K562 (cell line): Measurements from ENCODE around the gene ATP9A. TPM values are rescaled to one million over a fixed set of nuclear protein-coding genes. Genes with fewer than 3 reads are reported as not detected.

Source experiments
- ATAC-seq: fragments of 200-7000 bp; cut with Tn5 transposase; 3 replicates; pipeline ENCODE4 v1.9.1; 2020; ENCODE audit warnings: moderate library complexity
- BruUV-seq: library from RNA; stranded (reverse); fragments of 400-500 nt; replicated peaks from 2 replicates; lab custom pipeline; 2021; lab: Mats Ljungman, UMichigan
- CTCF ChIA-PET: fragments of 300-600 bp; formaldehyde crosslinking; extraction: SDS; loops from one replicate; lab custom pipeline; 2021; ENCODE audit warnings: low intra/inter-chr PET ratio; lab: Yijun Ruan, JAX
- POLR2A ChIA-PET: fragments of 300-600, 350-650 bp; sonication (Branson Sonifier 250); formaldehyde crosslinking; extraction: SDS; loops from one replicate; lab custom pipeline; 2021; ENCODE audit warnings: antibody characterized with exemption, inconsistent platforms; lab: Yijun Ruan, JAX
- DNase-seq, 4 experiments: peaks; one replicate each; pipeline versions ENCODE4 v3.0.0 to v3.0.0-alpha.2; 2011 to 2018; ENCODE audit warnings: low spot score in 3 of 4, mixed read lengths in 3 of 4; ENCODE audit errors: extremely low read depth in 1 of 4
- FAIRE-seq: peaks from 2 replicates; lab custom pipeline; 2011; peaks lifted over from hg19 to GRCh38; lab: Jason Lieb, UNC
- H2AFZ ChIP-seq: 2 replicates; pipeline ENCODE4 v1.6.0; 2011; ENCODE audit warnings: low read depth, low read length, control low read depth, inconsistent platforms
- H3K27ac ChIP-seq: fragments of 200-600 bp; 3 replicates; pipeline ENCODE4 v1.8.0; 2011; ENCODE audit warnings: low read depth, mild to moderate bottlenecking, control low read depth, inconsistent platforms, low read length, moderate library complexity, mixed read lengths; ENCODE audit errors: extremely low read depth
- H3K27me3 ChIP-seq, 2 experiments: fragments of 300-600 bp in 1 of 2; 2 replicates in 1 of 2; 3 replicates in 1 of 2; pipeline versions ENCODE4 v1.6.0 to v1.8.0; 2011; ENCODE audit warnings: inconsistent platforms in 2 of 2, low read length in 2 of 2, mild to moderate bottlenecking in 1 of 2, mixed read lengths in 1 of 2, moderate library complexity in 1 of 2; ENCODE audit not compliant: control insufficient read depth in 2 of 2, insufficient read depth in 2 of 2
- H3K36me3 ChIP-seq: fragments of 300-600 bp; 3 replicates; pipeline ENCODE4 v1.8.0; 2011; ENCODE audit warnings: mild to moderate bottlenecking, low read length, inconsistent platforms; ENCODE audit not compliant: control insufficient read depth, insufficient read depth
- H3K4me1 ChIP-seq, 2 experiments: fragments of 200-600 bp in 1 of 2; replicated peaks in 1 of 2; 2 replicates in 1 of 2; 3 replicates in 1 of 2; pipeline versions ENCODE4 v1.5.1 to v1.8.0; 2011; ENCODE audit warnings: inconsistent platforms in 2 of 2, low read length in 2 of 2, mild to moderate bottlenecking in 1 of 2, mixed read lengths in 1 of 2, moderate library complexity in 1 of 2; ENCODE audit not compliant: control insufficient read depth in 2 of 2, insufficient read depth in 2 of 2
- H3K4me2 ChIP-seq: 2 replicates; pipeline ENCODE4 v1.6.1; 2011; ENCODE audit warnings: low read length, control low read depth, inconsistent platforms, mixed read lengths; ENCODE audit not compliant: insufficient read depth
- H3K4me3 ChIP-seq: fragments of 200-600 bp; sonication (generic), shearing (Covaris generic); 2 replicates; pipeline ENCODE4 v1.5.1; 2016; ENCODE audit warnings: control low read depth, inconsistent platforms
- H3K79me2 ChIP-seq: fragments of 200-600 bp; 3 replicates; pipeline ENCODE4 v1.8.0; 2011; ENCODE audit warnings: low read length, inconsistent platforms; ENCODE audit not compliant: control insufficient read depth, insufficient read depth
- H3K9ac ChIP-seq, 2 experiments: 2 replicates each; pipeline versions ENCODE4 v1.6.0 to v1.6.1; 2011; ENCODE audit warnings: low read depth in 2 of 2, low read length in 2 of 2, control low read depth in 1 of 2, inconsistent platforms in 1 of 2, mild to moderate bottlenecking in 1 of 2, mixed read lengths in 1 of 2; ENCODE audit not compliant: insufficient read depth in 1 of 2
- H3K9me1 ChIP-seq: one replicate; pipeline ENCODE4 v1.6.0; 2011; ENCODE audit warnings: inconsistent platforms, mild to moderate bottlenecking, low read length, moderate library complexity; ENCODE audit not compliant: control insufficient read depth, insufficient read depth
- H3K9me3 ChIP-seq: replicated peaks from 2 replicates; pipeline ENCODE4 v1.5.1; 2011; ENCODE audit warnings: low read depth, low read length, inconsistent platforms; ENCODE audit not compliant: control insufficient read depth, insufficient read depth
- H4K20me1 ChIP-seq: replicated peaks from 2 replicates; pipeline ENCODE4 v1.6.1; 2011; ENCODE audit warnings: low read length, inconsistent platforms, mixed read lengths; ENCODE audit not compliant: control insufficient read depth, insufficient read depth
- CBFA2T2 ChIP-seq: fragments of 450-650 bp; conservative IDR thresholded peaks from 2 replicates; pipeline ENCODE4 v1.6.1; 2017; ENCODE audit warnings: mild to moderate bottlenecking
- CC2D1A ChIP-seq: fragments of 450-650 bp; IDR thresholded peaks from 2 replicates; pipeline ENCODE4 v1.6.1; 2017; ENCODE audit warnings: mild to moderate bottlenecking
- CXXC5 ChIP-seq: fragments of 250-450 bp; sonication (Bioruptor Pico); IDR thresholded peaks from 2 replicates; pipeline ENCODE4 v1.8.0; 2022; ENCODE audit warnings: inconsistent platforms, mild to moderate bottlenecking, moderate library complexity
- DDX20 ChIP-seq: fragments of 450-650 bp; IDR thresholded peaks from 2 replicates; pipeline ENCODE4 v1.6.1; 2016; ENCODE audit warnings: missing genetic modification characterization, low read depth, mild to moderate bottlenecking, missing compliant biosample characterization, moderate library complexity
- MYNN ChIP-seq, 2 experiments: sonication (generic); formaldehyde crosslinking in 1 of 2; IDR thresholded peaks; 2 replicates each; pipeline versions ENCODE4 v1.5.0 to v1.6.1; 2016 to 2020; ENCODE audit warnings: antibody characterized with exemption in 1 of 2, missing genetic modification reagents in 1 of 2
- NR1H2 ChIP-seq: sonication (generic); formaldehyde crosslinking; IDR thresholded peaks from 2 replicates; pipeline ENCODE4 v1.4.0; 2020; ENCODE audit warnings: mild to moderate bottlenecking, missing genetic modification reagents
- PTBP1 ChIP-seq: fragments of 200-400 bp; formaldehyde crosslinking; IDR thresholded peaks from 2 replicates; pipeline ENCODE4 v1.6.1; 2017; ENCODE audit warnings: low read depth, low read length
- RBM39 ChIP-seq: fragments of 200-400 bp; formaldehyde crosslinking; optimal IDR thresholded peaks from 2 replicates; pipeline ENCODE3; 2018; ENCODE audit warnings: low read depth, low read length
- ZNF785 ChIP-seq: fragments of 250-450 bp; sonication (Bioruptor Pico); IDR thresholded peaks from 2 replicates; pipeline ENCODE4 v1.4.0; 2020; ENCODE audit warnings: mild to moderate bottlenecking
- ZSCAN32 ChIP-seq: fragments of 450-650 bp; formaldehyde crosslinking; IDR thresholded peaks from 2 replicates; pipeline ENCODE4 v1.4.0; 2020; ENCODE audit warnings: mild to moderate bottlenecking, moderate library complexity
- WGBS: fragments of 100-300 bp; shearing (Covaris generic); methylation state at CpG from one replicate; pipeline ENCODE4 v1.1.6; 2016; ENCODE audit warnings: low coverage, mixed read lengths; ENCODE audit not compliant: insufficient coverage; ENCODE audit errors: missing lambda C conversion rate; 5-methylcytosine and 5-hydroxymethylcytosine counted together
- in situ Hi-C: fragments of 300-500 bp; cut with MboI; formaldehyde crosslinking; loops from 4 replicates; pipeline ENCODE4 v1.15.0; 2018; ENCODE audit warnings: inconsistent platforms, mixed read lengths
- intact Hi-C: fragments of 100-400 bp; cut with micrococcal nuclease; formaldehyde crosslinking; loops from 2 replicates; pipeline ENCODE4 v1.14.2; 2022
- polyA plus RNA-seq, 8 experiments: library from polyadenylated mRNA; depleted of rRNA in 4 of 8; stranded (reverse) in 5 of 8; unstranded in 3 of 8; fragments of >200 nt; fragmentation: Nextera tagmentation in 2 of 8; fragmentation: Illumina TruSeq in 1 of 8; extraction: Ambion mirVana in 2 of 8; extraction: Trizol in 1 of 8; gene quantifications; 2 replicates each; pipeline versions ENCODE4 v1.2.1 to v1.2.3, GENCODE V29; 2011 to 2014; ENCODE audit warnings: inconsistent platforms in 1 of 8, missing spikeins in 1 of 8
- total RNA-seq, 7 experiments: library from RNA; depleted of rRNA in 6 of 7; stranded (reverse); fragments of >200 nt in 6 of 7; fragmentation: Illumina TruSeq in 2 of 7; extraction: Trizol in 2 of 7; gene quantifications; 2 replicates each; pipeline versions ENCODE4 v1.2.1 to v1.2.3, GENCODE V29; 2011 to 2021; ENCODE audit warnings: low replicate concordance in 1 of 7
- TF ChIP-seq, protein P1 (sequence below): fragments of 200-800 bp; sonication (Bioruptor generic); IDR thresholded peaks from 2 replicates; pipeline ENCODE4 v1.6.1; 2017; ENCODE audit warnings: missing genetic modification characterization, missing compliant biosample characterization
- TF ChIP-seq, protein P2 (sequence below): sonication (generic); formaldehyde crosslinking; IDR thresholded peaks from 2 replicates; pipeline ENCODE4 v1.8.1; 2022; ENCODE audit warnings: missing genetic modification reagents
- TF ChIP-seq, protein P3 (sequence below): IDR thresholded peaks from 3 replicates; pipeline ENCODE4 v1.6.1; 2011; ENCODE audit warnings: borderline replicate concordance, mild to moderate bottlenecking, moderate library complexity; ENCODE audit not compliant: insufficient read length; ENCODE audit errors: extremely low read depth
- TF ChIP-seq, protein P4 (sequence below): IDR thresholded peaks from 2 replicates; pipeline ENCODE4 v1.6.1; 2011; ENCODE audit not compliant: insufficient read length; ENCODE audit errors: extremely low read depth
- TF ChIP-seq, protein P5 (sequence below): fragments of 250-450 bp; sonication (Bioruptor Pico); IDR thresholded peaks from 2 replicates; pipeline ENCODE4 v1.8.0; 2021; ENCODE audit warnings: moderate library complexity, mild to moderate bottlenecking, inconsistent platforms

ATP9A gene
- total and polyA plus RNA-seq, 9 of the 15 experiments (the other 6 are each of a cell fraction or from before 2014, with no cell fraction given): 0.18 to 0.62 (median 0.29) TPM

DNA sequence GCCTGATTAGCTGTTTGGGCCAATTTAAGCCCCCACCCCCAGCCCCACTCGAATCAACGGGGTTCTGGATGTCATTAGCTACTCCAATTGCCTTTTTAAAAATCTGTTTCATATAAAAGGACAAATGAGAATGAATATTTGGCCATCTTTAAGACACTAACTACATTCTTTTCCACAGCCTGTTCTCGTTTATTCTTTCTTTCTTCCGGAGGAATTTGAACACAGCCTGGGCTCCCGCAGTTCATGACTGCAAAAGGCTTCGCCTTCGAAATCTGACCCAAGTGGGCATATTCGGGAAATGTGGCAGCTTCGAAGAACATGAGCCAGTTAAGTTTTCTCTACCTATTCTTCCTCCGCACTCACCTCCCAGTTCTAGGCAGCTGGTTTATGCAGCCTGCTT lies 176.3 kb downstream of the ATP9A start:
- no peak overlapping the region for H3K4me2 ChIP-seq
- WGBS: 63% methylated on average over 10 of the region's 10 CpGs
- H3K36me3 ChIP-seq: no peaks in the 10 kb centered on the region
- FAIRE-seq (no peak), DNase-seq (no peak), ATAC-seq (no peak)
- H4K20me1 ChIP-seq: no peaks in the 10 kb centered on the region
- H3K9me3 ChIP-seq: no peaks in the 10 kb centered on the region; the same call in 1 of the 2 replicates
- H3K79me2 ChIP-seq: no peaks in the 10 kb centered on the region
- CTCF ChIA-PET: no interaction called here
- in situ Hi-C loops (no loop called here), intact Hi-C loops (no loop called here)
- H3K4me1 ChIP-seq: peaks cover 0 to 9% of the 10 kb centered on the region in 2 experiments; a peak in 2 of 5 replicates
- BruUV-seq: no TSS peak
- no peak overlapping the region for H3K4me3 ChIP-seq
- TF ChIP-seq, protein P1, sequence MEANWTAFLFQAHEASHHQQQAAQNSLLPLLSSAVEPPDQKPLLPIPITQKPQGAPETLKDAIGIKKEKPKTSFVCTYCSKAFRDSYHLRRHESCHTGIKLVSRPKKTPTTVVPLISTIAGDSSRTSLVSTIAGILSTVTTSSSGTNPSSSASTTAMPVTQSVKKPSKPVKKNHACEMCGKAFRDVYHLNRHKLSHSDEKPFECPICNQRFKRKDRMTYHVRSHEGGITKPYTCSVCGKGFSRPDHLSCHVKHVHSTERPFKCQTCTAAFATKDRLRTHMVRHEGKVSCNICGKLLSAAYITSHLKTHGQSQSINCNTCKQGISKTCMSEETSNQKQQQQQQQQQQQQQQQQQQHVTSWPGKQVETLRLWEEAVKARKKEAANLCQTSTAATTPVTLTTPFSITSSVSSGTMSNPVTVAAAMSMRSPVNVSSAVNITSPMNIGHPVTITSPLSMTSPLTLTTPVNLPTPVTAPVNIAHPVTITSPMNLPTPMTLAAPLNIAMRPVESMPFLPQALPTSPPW: no peak
- TF ChIP-seq DDX20 (tag) (no peak), CBFA2T2 (no peak), ZSCAN32 (CRISPR knock-in tag) (no peak), CXXC5 (CRISPR knock-in tag) (no peak), NR1H2 (CRISPR knock-in tag) (no peak), MYNN (IDR thresholded peaks at IDR 0.05) (no peak), MYNN (CRISPR knock-in tag; IDR thresholded peaks at IDR 0.05) (no peak), ZNF785 (CRISPR knock-in tag) (no peak), CC2D1A (no peak), RBM39 (no peak), PTBP1 (no peak)
- TF ChIP-seq, protein P2, sequence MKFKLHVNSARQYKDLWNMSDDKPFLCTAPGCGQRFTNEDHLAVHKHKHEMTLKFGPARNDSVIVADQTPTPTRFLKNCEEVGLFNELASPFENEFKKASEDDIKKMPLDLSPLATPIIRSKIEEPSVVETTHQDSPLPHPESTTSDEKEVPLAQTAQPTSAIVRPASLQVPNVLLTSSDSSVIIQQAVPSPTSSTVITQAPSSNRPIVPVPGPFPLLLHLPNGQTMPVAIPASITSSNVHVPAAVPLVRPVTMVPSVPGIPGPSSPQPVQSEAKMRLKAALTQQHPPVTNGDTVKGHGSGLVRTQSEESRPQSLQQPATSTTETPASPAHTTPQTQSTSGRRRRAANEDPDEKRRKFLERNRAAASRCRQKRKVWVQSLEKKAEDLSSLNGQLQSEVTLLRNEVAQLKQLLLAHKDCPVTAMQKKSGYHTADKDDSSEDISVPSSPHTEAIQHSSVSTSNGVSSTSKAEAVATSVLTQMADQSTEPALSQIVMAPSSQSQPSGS (CRISPR knock-in tag): no peak
- TF ChIP-seq, protein P3, sequence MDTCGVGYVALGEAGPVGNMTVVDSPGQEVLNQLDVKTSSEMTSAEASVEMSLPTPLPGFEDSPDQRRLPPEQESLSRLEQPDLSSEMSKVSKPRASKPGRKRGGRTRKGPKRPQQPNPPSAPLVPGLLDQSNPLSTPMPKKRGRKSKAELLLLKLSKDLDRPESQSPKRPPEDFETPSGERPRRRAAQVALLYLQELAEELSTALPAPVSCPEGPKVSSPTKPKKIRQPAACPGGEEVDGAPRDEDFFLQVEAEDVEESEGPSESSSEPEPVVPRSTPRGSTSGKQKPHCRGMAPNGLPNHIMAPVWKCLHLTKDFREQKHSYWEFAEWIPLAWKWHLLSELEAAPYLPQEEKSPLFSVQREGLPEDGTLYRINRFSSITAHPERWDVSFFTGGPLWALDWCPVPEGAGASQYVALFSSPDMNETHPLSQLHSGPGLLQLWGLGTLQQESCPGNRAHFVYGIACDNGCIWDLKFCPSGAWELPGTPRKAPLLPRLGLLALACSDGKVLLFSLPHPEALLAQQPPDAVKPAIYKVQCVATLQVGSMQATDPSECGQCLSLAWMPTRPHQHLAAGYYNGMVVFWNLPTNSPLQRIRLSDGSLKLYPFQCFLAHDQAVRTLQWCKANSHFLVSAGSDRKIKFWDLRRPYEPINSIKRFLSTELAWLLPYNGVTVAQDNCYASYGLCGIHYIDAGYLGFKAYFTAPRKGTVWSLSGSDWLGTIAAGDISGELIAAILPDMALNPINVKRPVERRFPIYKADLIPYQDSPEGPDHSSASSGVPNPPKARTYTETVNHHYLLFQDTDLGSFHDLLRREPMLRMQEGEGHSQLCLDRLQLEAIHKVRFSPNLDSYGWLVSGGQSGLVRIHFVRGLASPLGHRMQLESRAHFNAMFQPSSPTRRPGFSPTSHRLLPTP: no peak
- TF ChIP-seq, protein P4, sequence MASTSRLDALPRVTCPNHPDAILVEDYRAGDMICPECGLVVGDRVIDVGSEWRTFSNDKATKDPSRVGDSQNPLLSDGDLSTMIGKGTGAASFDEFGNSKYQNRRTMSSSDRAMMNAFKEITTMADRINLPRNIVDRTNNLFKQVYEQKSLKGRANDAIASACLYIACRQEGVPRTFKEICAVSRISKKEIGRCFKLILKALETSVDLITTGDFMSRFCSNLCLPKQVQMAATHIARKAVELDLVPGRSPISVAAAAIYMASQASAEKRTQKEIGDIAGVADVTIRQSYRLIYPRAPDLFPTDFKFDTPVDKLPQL: no peak
- TF ChIP-seq, protein P5, sequence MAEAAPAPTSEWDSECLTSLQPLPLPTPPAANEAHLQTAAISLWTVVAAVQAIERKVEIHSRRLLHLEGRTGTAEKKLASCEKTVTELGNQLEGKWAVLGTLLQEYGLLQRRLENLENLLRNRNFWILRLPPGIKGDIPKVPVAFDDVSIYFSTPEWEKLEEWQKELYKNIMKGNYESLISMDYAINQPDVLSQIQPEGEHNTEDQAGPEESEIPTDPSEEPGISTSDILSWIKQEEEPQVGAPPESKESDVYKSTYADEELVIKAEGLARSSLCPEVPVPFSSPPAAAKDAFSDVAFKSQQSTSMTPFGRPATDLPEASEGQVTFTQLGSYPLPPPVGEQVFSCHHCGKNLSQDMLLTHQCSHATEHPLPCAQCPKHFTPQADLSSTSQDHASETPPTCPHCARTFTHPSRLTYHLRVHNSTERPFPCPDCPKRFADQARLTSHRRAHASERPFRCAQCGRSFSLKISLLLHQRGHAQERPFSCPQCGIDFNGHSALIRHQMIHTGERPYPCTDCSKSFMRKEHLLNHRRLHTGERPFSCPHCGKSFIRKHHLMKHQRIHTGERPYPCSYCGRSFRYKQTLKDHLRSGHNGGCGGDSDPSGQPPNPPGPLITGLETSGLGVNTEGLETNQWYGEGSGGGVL (CRISPR knock-in tag): no peak
- no peaks in the 10 kb centered on the region for H3K27me3 ChIP-seq
- no peak overlapping the region for H3K27ac ChIP-seq
- POLR2A ChIA-PET: interaction anchor here (0.9 kb wide), 1 partner anchor 212 kb away, joined by 4 read pairs; no protein-coding TSS in a partner anchor
- no peak overlapping the region for H3K9ac ChIP-seq
- no peaks in the 10 kb centered on the region for H3K9me1 ChIP-seq
- H2AFZ ChIP-seq: no peak overlapping the region
